Astrocyte (in vitro differentiated cells and primary cell): ENCODE data around the gene ATP2C2.

Experiments used
- EZH2 ChIP-seq: IDR thresholded peaks from 2 replicates; pipeline ENCODE4 v1.6.1; 2012; ENCODE audit warnings: mild to moderate bottlenecking, low read length, inconsistent platforms; ENCODE audit not compliant: insufficient read depth
- TF ChIP-seq, protein P1 (sequence below): IDR thresholded peaks from 2 replicates; pipeline ENCODE4 v1.5.1; 2011; ENCODE audit warnings: low read depth, mild to moderate bottlenecking, inconsistent platforms, low read length, moderate library complexity; ENCODE audit not compliant: insufficient read depth

DNA sequence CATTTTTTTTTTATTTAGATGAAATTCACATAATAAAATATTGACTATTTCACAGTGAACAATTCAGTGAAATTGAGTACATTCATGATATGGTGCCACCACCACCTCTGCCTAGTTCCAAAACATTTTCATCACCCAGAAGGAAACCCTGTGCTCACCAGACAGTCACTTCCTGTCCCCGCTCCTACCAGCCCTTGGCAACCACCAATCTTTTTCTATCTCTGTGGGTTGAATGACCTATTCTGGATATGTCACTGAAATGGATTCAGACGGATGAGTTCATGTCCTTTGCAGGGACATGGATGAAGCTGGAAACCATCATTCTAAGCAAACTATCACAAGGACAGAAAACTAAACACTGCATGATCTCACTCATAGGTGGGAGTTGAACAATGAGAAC is 40.5 kb downstream of the ATP2C2 start:
- TF ChIP-seq, protein P1, sequence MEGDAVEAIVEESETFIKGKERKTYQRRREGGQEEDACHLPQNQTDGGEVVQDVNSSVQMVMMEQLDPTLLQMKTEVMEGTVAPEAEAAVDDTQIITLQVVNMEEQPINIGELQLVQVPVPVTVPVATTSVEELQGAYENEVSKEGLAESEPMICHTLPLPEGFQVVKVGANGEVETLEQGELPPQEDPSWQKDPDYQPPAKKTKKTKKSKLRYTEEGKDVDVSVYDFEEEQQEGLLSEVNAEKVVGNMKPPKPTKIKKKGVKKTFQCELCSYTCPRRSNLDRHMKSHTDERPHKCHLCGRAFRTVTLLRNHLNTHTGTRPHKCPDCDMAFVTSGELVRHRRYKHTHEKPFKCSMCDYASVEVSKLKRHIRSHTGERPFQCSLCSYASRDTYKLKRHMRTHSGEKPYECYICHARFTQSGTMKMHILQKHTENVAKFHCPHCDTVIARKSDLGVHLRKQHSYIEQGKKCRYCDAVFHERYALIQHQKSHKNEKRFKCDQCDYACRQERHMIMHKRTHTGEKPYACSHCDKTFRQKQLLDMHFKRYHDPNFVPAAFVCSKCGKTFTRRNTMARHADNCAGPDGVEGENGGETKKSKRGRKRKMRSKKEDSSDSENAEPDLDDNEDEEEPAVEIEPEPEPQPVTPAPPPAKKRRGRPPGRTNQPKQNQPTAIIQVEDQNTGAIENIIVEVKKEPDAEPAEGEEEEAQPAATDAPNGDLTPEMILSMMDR, result no peak
- no peak for TF ChIP-seq EZH2
